Measurements from ENCODE around the gene ATM.

DNA sequence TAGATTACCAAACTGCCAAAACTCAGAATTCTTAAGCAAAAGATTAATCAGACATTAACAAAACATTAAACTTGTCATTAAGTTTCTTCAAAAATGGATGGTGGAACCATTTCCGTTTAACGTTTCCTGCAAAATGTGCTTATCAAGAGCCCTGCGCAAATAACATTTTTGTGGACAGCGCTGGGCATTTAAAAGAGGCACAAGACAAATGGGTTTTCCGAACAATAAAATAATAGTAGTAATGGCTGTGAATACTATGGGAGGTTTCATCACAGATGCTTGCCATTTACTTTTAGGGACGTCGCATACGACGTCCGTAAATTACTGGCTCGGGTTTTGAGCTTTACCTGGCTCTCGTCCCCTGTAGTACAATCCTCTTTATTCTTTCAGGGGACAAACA, 1.5 kb upstream of the ATM start:
- no peak for TF ChIP-seq POLR2AphosphoS5 (IDR thresholded peaks at IDR 0.05; ENCODE audit: low read depth)
- no peak for TF ChIP-seq CTCF (IDR thresholded peaks at IDR 0.05; ENCODE audit: insufficient read depth, low read length)
- TF ChIP-seq GABPA (IDR thresholded peaks at IDR 0.05; ENCODE audit: low read depth) = no peak
